ENCODE results near the gene MAN2B2. TPM values are rescaled to one million over a fixed set of nuclear protein-coding genes. Genes with fewer than 3 reads are reported as not detected.

Gene MAN2B2
- total and polyA plus RNA-seq, 7 experiments from 2014 or later, result 10.5 to 56.2 (median 32.3) TPM

DNA sequence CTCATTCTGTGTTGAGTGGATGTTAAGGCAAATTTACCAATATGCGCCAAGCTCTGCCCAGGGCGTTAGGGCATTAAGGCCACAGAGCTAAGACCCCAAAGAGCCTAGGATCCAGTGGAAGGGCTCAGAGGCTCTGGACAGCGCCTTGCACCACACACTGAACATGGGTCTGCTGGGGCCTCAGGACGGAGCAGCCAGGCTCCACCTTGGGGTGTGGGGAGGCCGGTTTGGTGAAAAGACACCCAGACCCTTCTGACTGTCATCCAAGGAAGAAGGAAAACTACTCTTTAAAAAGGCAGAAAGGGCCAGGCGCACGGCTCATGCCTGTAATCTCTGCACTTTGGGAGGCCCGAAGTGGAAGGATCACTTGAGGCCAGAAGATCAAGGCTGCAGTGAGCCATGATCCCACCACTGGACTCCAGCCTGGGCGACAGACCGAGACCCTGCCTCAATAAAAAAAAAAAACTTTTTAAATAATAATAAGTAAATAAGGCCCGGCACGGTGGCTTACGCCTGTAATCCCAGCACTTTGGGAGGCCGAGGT lies 64.2 kb downstream of the MAN2B2 start:
- ChIA-PET CTCF (interaction anchor here (1.2 kb wide), 1 partner anchor 36 kb away, joined by 5 read pairs; no protein-coding TSS in a partner anchor), POLR2A (interaction anchor here (0.7 to 10.2 kb wide), 10 partner anchors 19 to 428 kb away, joined by 3 to 156 read pairs (median 22); partner anchors contain the start of genes BLOC1S4, GRPEL1, MAN2B2 and MRFAP1L1)
- H3K4me1 ChIP-seq (ENCODE audit: control insufficient read depth in 2 of 2, insufficient read depth in 2 of 2, low read length in 2 of 2), result peaks cover 13 to 23% of the 10 kb centered on the region in 2 donors
- DNase-seq (no peak), ATAC-seq (no peak)
- Mint-ChIP-seq H3K36me3 (peaks cover 11 to 32% (median 29%) of the 10 kb centered on the region in 5 donors), H3K4me1 (peaks cover 24 to 44% (median 37%) of the 10 kb centered on the region in 7 donors), H3K4me3 (peak overlapping the region in 8 of 10 donors; percentile 12 to 72 (median 48)), H3K27ac (peak overlapping the region in 7 of 9 donors; percentile 33 to 80 (median 67)), H3K9me3 (peaks cover 0 to 7% (median 0%) of the 10 kb centered on the region in 11 donors), H3K27me3 (no peaks in the 10 kb centered on the region)
- no peaks in the 10 kb centered on the region for H3K9me3 ChIP-seq (ENCODE audit: control insufficient read depth in 2 of 3, low read length in 3 of 3)
- no peaks in the 10 kb centered on the region for H3K27me3 ChIP-seq (ENCODE audit: control insufficient read depth in 2 of 2, insufficient read depth in 2 of 2, low read length in 2 of 2)
- intact Hi-C loops (cut with micrococcal nuclease), result loop anchor here in 1 of 2 donors (2.0 kb wide), 1 partner anchor 72 kb away; no protein-coding TSS in a partner anchor
- no peak overlapping the region for H3K27ac ChIP-seq (ENCODE audit: low read depth, low read length)
- peaks cover 0 to 24% (median 14%) of the 10 kb centered on the region in 3 experiments for H3K36me3 ChIP-seq (ENCODE audit: control insufficient read depth in 2 of 3, insufficient read depth in 3 of 3, low read length in 3 of 3)
- H3K4me3 ChIP-seq (ENCODE audit: low read length), result no peak overlapping the region

DNA sequence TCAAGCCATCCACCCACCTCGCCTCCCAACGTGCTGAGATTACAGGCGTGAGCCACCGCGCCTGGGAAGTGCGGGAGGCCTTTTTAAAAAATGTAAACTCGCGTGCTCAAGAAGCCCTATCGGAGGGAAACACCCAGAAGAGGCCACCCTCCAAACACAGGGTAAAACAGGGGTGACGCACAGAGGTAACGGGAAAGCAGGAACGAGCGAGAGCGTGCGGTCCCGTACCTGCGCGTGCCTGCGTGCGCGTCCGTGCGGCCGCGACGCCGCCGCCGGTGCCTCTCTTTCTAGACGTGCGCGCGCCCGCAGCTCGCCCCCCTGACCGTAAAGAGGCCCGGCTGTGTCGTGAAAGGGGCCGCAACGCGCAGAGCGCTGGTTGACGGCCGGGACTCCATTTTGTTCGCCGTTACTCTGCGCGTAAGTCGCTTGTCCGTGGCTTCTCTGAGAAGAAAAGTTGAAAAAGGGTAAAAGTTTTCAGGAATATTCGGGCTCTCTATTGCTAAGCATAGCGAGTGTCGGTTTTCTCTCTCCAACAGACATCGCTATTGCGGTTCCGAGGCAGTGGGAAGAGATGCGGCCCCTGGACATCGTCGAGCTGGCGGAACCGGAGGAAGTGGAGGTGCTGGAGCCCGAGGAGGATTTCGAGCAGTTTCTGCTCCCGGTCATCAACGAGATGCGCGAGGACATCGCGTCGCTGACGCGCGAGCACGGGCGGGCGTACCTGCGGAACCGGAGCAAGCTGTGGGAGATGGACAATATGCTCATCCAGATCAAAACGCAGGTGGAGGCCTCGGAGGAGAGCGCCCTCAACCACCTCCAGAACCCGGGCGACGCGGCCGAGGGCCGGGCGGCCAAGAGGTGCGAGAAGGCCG lies 65.5 kb downstream of the MAN2B2 start, which contains the start of gene MRFAP1:
TSS of gene MRFAP1 (plus strand) at position 394 of the 872 bp plus-strand sequence. CDS start at position 572, 178 bp downstream.
- CTCF ChIA-PET, result interaction anchor here (0.6 to 1.3 kb wide), 8 partner anchors 13 to 1295 kb away, joined by 3 to 7 read pairs (median 4); partner anchors contain the start of genes BLOC1S4 and MRFAP1L1
- peak within 1 kb of the TSS; percentile 99 to 100 (median 99) for H3K27ac Mint-ChIP-seq
- peak within 1 kb of the TSS; percentile 97 for H3K27ac ChIP-seq (ENCODE audit: low read depth, low read length)

DNA sequence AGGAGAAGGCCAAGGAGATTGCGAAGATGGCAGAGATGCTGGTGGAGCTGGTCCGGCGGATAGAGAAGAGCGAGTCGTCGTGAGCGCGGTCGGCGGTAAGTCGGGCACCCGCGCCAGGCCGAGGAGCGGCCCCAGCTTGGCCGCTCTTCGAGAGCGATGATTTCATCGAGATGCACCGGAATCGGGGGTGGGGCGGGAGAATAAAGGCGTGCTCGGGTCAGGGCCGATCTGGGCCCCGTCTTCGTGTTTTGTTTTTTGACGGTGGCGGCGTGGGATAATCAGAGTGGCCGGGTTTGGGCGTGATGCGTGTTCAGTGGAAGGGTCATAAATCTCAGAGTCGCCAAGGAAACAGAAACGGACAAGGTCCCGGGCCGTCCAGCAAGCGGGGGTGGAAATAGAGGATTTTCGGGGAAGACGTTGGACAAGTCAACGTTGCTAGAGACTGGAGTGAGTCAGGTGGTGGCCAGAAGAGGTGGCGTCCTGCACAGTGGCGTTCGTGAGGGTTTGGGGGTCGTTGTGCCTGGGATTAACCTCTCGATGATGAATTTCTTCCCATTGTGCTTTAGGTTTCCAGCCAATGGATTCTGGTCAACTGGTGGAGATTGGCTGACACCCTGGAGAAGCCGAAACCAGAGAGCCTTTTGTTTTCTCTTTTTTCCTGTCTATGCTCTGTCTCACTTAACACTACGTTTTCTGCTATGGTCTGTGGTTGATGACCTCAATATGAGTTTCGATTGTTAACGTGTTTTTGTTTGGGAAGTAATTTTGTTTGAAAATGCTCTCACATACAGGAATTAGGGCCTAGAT lies 66.4 kb downstream of the MAN2B2 start:
- Histone ChIP-seq H3K27me3 (ENCODE audit: control insufficient read depth in 2 of 2, insufficient read depth in 2 of 2, low read length in 2 of 2) (no peaks in the 10 kb centered on the region), H3K4me1 (ENCODE audit: control insufficient read depth in 2 of 2, insufficient read depth in 2 of 2, low read length in 2 of 2) (peaks cover 13 to 23% of the 10 kb centered on the region in 2 donors), H3K36me3 (ENCODE audit: control insufficient read depth in 2 of 3, insufficient read depth in 3 of 3, low read length in 3 of 3) (peaks cover 0 to 24% (median 14%) of the 10 kb centered on the region in 3 experiments), H3K27ac (ENCODE audit: low read depth, low read length) (peak overlapping the region; percentile 97), H3K9me3 (ENCODE audit: control insufficient read depth in 2 of 3, low read length in 3 of 3) (no peaks in the 10 kb centered on the region), H3K4me3 (ENCODE audit: low read length) (peak overlapping the region; percentile 100)
- intact Hi-C loops (cut with micrococcal nuclease), result loop anchor here (1.0 to 5.0 kb wide), 4 partner anchors 23 to 1516 kb away; partner anchors contain the start of genes ABLIM2 (in 1 of the 2) and WFS1 (in 1 of the 2)
- Mint-ChIP-seq H3K27ac (peak overlapping the region; percentile 99 to 100 (median 99)), H3K27me3 (no peaks in the 10 kb centered on the region), H3K4me1 (peaks cover 26 to 60% (median 42%) of the 10 kb centered on the region in 7 donors), H3K36me3 (peaks cover 11 to 35% (median 29%) of the 10 kb centered on the region in 5 donors), H3K9me3 (peaks cover 0 to 7% (median 0%) of the 10 kb centered on the region in 11 donors), H3K4me3 (peak overlapping the region; percentile 94 to 100 (median 99))
- DNase-seq (peak; percentile 40 to 60 (median 51)), ATAC-seq (peak; percentile 34)
- CTCF ChIA-PET, result interaction anchor here (0.7 to 1.2 kb wide), 5 partner anchors 68 to 1294 kb away, joined by 3 to 7 read pairs (median 4); partner anchors contain the start of genes BLOC1S4 and MRFAP1L1
- POLR2A ChIA-PET, result interaction anchor here (0.6 to 10.2 kb wide), 32 partner anchors 8 to 426 kb away, joined by 3 to 156 read pairs (median 6); partner anchors contain the start of genes BLOC1S4, GRPEL1, MAN2B2 and MRFAP1L1

More for the DNA sequence above, 65.5 kb downstream of the MAN2B2 start, which contains the start of gene MRFAP1:
- no peaks in the 10 kb centered on the region for H3K27me3 ChIP-seq (ENCODE audit: control insufficient read depth in 2 of 2, insufficient read depth in 2 of 2, low read length in 2 of 2)
- H3K4me3 ChIP-seq (ENCODE audit: low read length), result peak within 1 kb of the TSS; percentile 100
- peaks cover 13 to 23% of the 10 kb centered on the region in 2 donors for H3K4me1 ChIP-seq (ENCODE audit: control insufficient read depth in 2 of 2, insufficient read depth in 2 of 2, low read length in 2 of 2)
- Mint-ChIP-seq H3K9me3 (peaks cover 0 to 7% (median 0%) of the 10 kb centered on the region in 11 donors), H3K36me3 (peaks cover 11 to 35% (median 29%) of the 10 kb centered on the region in 5 donors), H3K27me3 (no peaks in the 10 kb centered on the region), H3K4me3 (peak within 1 kb of the TSS; percentile 94 to 100 (median 99)), H3K4me1 (peaks cover 26 to 52% (median 37%) of the 10 kb centered on the region in 7 donors)
- no peaks in the 10 kb centered on the region for H3K9me3 ChIP-seq (ENCODE audit: control insufficient read depth in 2 of 3, low read length in 3 of 3)
- intact Hi-C loops (cut with micrococcal nuclease), result loop anchor here (1.0 to 5.0 kb wide), 17 partner anchors 18 to 1517 kb away; partner anchors contain the start of genes BLOC1S4 (in 2 of the 2), GRPEL1 (in 2 of the 2), MAN2B2 (in 2 of the 2) and MRFAP1L1 (in 2 of the 2)
- DNase-seq (peak; percentile 84 to 97 (median 95)), ATAC-seq (peak; percentile 94)
- POLR2A ChIA-PET, result interaction anchor here (0.5 to 10.2 kb wide), 29 partner anchors 8 to 427 kb away, joined by 3 to 156 read pairs (median 6); partner anchors contain the start of genes BLOC1S4, GRPEL1, MAN2B2 and MRFAP1L1
- peaks cover 0 to 24% (median 14%) of the 10 kb centered on the region in 3 experiments for H3K36me3 ChIP-seq (ENCODE audit: control insufficient read depth in 2 of 3, insufficient read depth in 3 of 3, low read length in 3 of 3)

DNA sequence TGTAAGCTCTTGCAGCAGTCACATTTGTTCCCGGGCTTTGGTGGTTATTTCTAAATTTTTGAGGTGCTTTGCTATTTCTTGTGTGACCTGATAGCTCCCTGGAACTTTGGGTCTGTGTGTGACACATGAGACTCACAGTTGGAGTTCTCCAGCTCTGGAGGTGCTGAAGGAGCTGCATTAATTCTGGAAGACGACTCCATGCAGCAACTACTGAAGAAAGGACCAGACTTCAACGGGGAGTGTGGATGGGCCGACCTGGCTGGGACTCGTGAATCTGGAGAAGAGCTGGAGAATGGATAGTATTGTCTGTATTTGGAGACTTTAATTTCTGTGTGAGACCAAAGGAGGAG lies 67.0 kb downstream of the MAN2B2 start:
- no peak for DNase-seq
- Mint-ChIP-seq H3K27ac (peak overlapping the region; percentile 99 to 100 (median 99)), H3K9me3 (peaks cover 0 to 7% (median 0%) of the 10 kb centered on the region in 11 donors), H3K27me3 (no peaks in the 10 kb centered on the region), H3K4me3 (peak overlapping the region; percentile 94 to 100 (median 99)), H3K36me3 (peaks cover 11 to 35% (median 29%) of the 10 kb centered on the region in 5 donors), H3K4me1 (peaks cover 28 to 64% (median 43%) of the 10 kb centered on the region in 7 donors)
- H3K36me3 ChIP-seq (ENCODE audit: control insufficient read depth in 2 of 3, insufficient read depth in 3 of 3, low read length in 3 of 3), result peaks cover 0 to 24% (median 14%) of the 10 kb centered on the region in 3 experiments
- no peaks in the 10 kb centered on the region for H3K27me3 ChIP-seq (ENCODE audit: control insufficient read depth in 2 of 2, insufficient read depth in 2 of 2, low read length in 2 of 2)
- H3K27ac ChIP-seq (ENCODE audit: low read depth, low read length), result peak overlapping the region; percentile 97
- ChIA-PET POLR2A (interaction anchor here (0.6 to 10.2 kb wide), 18 partner anchors 9 to 425 kb away, joined by 3 to 156 read pairs (median 8); partner anchors contain the start of genes BLOC1S4, GRPEL1, MAN2B2 and MRFAP1L1), CTCF (interaction anchor here (0.6 to 1.2 kb wide), 3 partner anchors 76 to 427 kb away, joined by 3 to 4 read pairs (median 3); no protein-coding TSS in a partner anchor)
- intact Hi-C loops (cut with micrococcal nuclease), result loop anchor here (1.0 to 5.0 kb wide), 4 partner anchors 23 to 1515 kb away; partner anchors contain the start of genes ABLIM2 (in 1 of the 2) and WFS1 (in 1 of the 2)
- H3K4me1 ChIP-seq (ENCODE audit: control insufficient read depth in 2 of 2, insufficient read depth in 2 of 2, low read length in 2 of 2), result peaks cover 13 to 23% of the 10 kb centered on the region in 2 donors
- H3K9me3 ChIP-seq (ENCODE audit: control insufficient read depth in 2 of 3, low read length in 3 of 3), result no peaks in the 10 kb centered on the region
- peak overlapping the region; percentile 100 for H3K4me3 ChIP-seq (ENCODE audit: low read length)
- no peak for ATAC-seq

DNA sequence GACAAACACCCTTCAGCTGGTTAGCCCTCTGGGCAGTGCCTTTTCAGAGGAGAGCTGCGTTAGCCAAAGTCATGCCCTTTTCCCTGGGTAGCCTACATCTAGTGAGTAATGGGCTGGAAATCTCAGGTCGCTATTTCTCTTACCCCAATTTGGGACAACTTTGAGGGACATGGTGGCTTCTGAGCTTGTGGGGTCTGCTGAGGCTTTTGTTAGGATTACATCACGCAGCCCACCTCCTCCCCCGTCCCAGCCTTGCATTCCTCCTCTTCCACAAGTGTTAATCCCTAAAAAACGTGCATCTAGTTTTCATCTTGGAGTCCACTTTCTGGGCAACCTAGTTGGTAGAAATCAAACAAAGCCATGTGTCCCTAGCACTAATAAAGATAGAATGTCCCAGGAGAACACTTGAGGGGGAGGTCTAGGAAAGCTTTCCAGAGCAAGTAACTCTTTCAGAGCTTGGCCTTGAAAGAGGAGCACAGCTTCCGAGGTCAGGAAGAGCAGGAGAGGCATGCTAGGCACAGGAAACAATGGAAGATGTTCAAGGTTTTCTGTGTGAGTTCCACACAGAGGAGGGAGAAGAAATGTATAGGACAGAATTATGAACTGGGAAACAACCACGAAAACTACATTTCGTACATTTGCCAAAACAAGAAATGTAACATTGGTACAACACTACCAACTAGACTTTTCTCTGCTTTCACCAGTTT lies 68.3 kb downstream of the MAN2B2 start:
- intact Hi-C loops (cut with micrococcal nuclease), result loop anchor here in 1 of 2 donors (5.0 kb wide), 1 partner anchor 1514 kb away; the partner anchor contains the start of gene ABLIM2
- peaks cover 0 to 7% (median 0%) of the 10 kb centered on the region in 11 donors for H3K9me3 Mint-ChIP-seq
- CTCF ChIA-PET, result interaction anchor here (1.1 kb wide), 1 partner anchor 20 kb away, joined by 3 read pairs; no protein-coding TSS in a partner anchor
- peaks cover 0 to 24% (median 14%) of the 10 kb centered on the region in 3 experiments for H3K36me3 ChIP-seq (ENCODE audit: control insufficient read depth in 2 of 3, insufficient read depth in 3 of 3, low read length in 3 of 3)
- H3K4me3 Mint-ChIP-seq, result peak overlapping the region in 9 of 10 donors; percentile 94 to 100 (median 99)
- DNase-seq, result no peak
- no peak for ATAC-seq
- H3K4me1 Mint-ChIP-seq, result peaks cover 30 to 63% (median 41%) of the 10 kb centered on the region in 7 donors
- H3K9me3 ChIP-seq (ENCODE audit: control insufficient read depth in 2 of 3, low read length in 3 of 3), result no peaks in the 10 kb centered on the region
- peaks cover 11 to 34% (median 29%) of the 10 kb centered on the region in 5 donors for H3K36me3 Mint-ChIP-seq
- peak overlapping the region; percentile 97 for H3K27ac ChIP-seq (ENCODE audit: low read depth, low read length)
- no peaks in the 10 kb centered on the region for H3K27me3 ChIP-seq (ENCODE audit: control insufficient read depth in 2 of 2, insufficient read depth in 2 of 2, low read length in 2 of 2)
- POLR2A ChIA-PET, result interaction anchor here (1.0 to 10.2 kb wide), 9 partner anchors 8 to 424 kb away, joined by 3 to 156 read pairs (median 26); partner anchors contain the start of genes BLOC1S4 and GRPEL1
- peak overlapping the region; percentile 40 to 100 (median 99) for H3K27ac Mint-ChIP-seq
- H3K27me3 Mint-ChIP-seq, result no peaks in the 10 kb centered on the region
- no peak overlapping the region for H3K4me3 ChIP-seq (ENCODE audit: low read length)
- H3K4me1 ChIP-seq (ENCODE audit: control insufficient read depth in 2 of 2, insufficient read depth in 2 of 2, low read length in 2 of 2), result peaks cover 13 to 23% of the 10 kb centered on the region in 2 donors

Data from naive thymus-derived CD4-positive, alpha-beta T cell (primary cell).